ENCODE measurements around the gene TXNDC9. TPM values are rescaled to one million over a fixed set of nuclear protein-coding genes. Genes with fewer than 3 reads are reported as not detected.
"Not testable (repeated sequence)": the region's sequence is repeated elsewhere in the genome, so short reads cannot be mapped to it uniquely, and the experiment has no call there.

The TXNDC9 gene
- polyA plus RNA-seq, 12 donors, result 20.5 to 34.7 (median 25.9) TPM; not detected in 1

GRCh38 chr2:99338029-99338585 lies 2.0 kb upstream of the TXNDC9 start:
- peak; percentile 11 for DNase-seq

- DNase-seq, result peak; percentile 97
Measured at GRCh38 chr2:99337113-99338028, 1.2 kb upstream of the TXNDC9 start, which contains the start of gene EIF5B. Gene EIF5B, plus strand, starts transcription at chr2:99337389. Its CDS starts 166 bp downstream, at chr2:99337555.

GRCh38 chr2:99336804-99337112 lies 625 bp upstream of the TXNDC9 start:
- DNase-seq, result no peak

- no peak for DNase-seq
Measured at GRCh38 chr2:99325384-99325783, 10.7 kb downstream of the TXNDC9 start.

- DNase-seq, result not testable (repeated sequence)
Measured at GRCh38 chr2:99317873-99318200, 18.3 kb downstream of the TXNDC9 start.

- DNase-seq, result no peak
Measured at GRCh38 chr2:99317161-99317872, 18.8 kb downstream of the TXNDC9 start.

- not testable (repeated sequence) for DNase-seq
Measured at GRCh38 chr2:99301097-99301496, 35.0 kb downstream of the TXNDC9 start, which contains the start of gene LYG1. Gene LYG1, minus strand, starts transcription at chr2:99301197. Its CDS starts 5,527 bp downstream, at chr2:99295670.

GRCh38 chr2:99299580-99299979 lies 36.6 kb downstream of the TXNDC9 start:
- DNase-seq, result no peak

- no peak for DNase-seq
Measured at GRCh38 chr2:99297994-99298393, 38.1 kb downstream of the TXNDC9 start.

GRCh38 chr2:99285526-99285925 lies 50.6 kb downstream of the TXNDC9 start:
- no peak for DNase-seq

GRCh38 chr2:99279969-99280695 lies 56.0 kb downstream of the TXNDC9 start:
- no peak for DNase-seq

- no peak for DNase-seq
Measured at GRCh38 chr2:99278793-99279291, 57.3 kb downstream of the TXNDC9 start.

GRCh38 chr2:99278195-99278765 lies 57.9 kb downstream of the TXNDC9 start:
- not testable (repeated sequence) for DNase-seq

GRCh38 chr2:99275882-99276281 lies 60.3 kb downstream of the TXNDC9 start:
- DNase-seq, result no peak

Other genes starting within 250 kb of the TXNDC9 start
- gene C2orf15, start 194.6 kb downstream of the TXNDC9 start, polyA plus RNA-seq (ENCODE audit: insufficient read length in 12 of 12), result 1 to 10 TPM in 2 of 12 donors, under 1 TPM in 7, not detected in 3; 0.27 to 1.8 (median 0.48) TPM
- 1 to 10 TPM in 10 of 12 donors, not detected in 2; 1.3 to 6.6 (median 2.9) TPM for gene TSGA10, start 181.4 kb downstream of the TXNDC9 start, polyA plus RNA-seq (ENCODE audit: insufficient read length in 12 of 12)
- gene LIPT1, start 181.4 kb downstream of the TXNDC9 start, polyA plus RNA-seq (ENCODE audit: insufficient read length in 12 of 12), result 10 to 100 TPM in 4 of 12 donors, 1 to 10 TPM in 7, not detected in 1; 7.1 to 33.3 (median 9.3) TPM
- 10 to 100 TPM in 11 of 12 donors, not detected in 1; 17.1 to 46.5 (median 24.7) TPM for gene MITD1, start 155.3 kb downstream of the TXNDC9 start, polyA plus RNA-seq (ENCODE audit: insufficient read length in 12 of 12)
- gene MRPL30, start 155.1 kb downstream of the TXNDC9 start, polyA plus RNA-seq (ENCODE audit: insufficient read length in 12 of 12), result 10 to 100 TPM in 11 of 12 donors, not detected in 1; 36.0 to 51.4 (median 44.5) TPM
- gene LYG2, start 80.7 kb downstream of the TXNDC9 start, polyA plus RNA-seq (ENCODE audit: insufficient read length in 12 of 12), result under 1 TPM in 5 of 12 donors, not detected in 7; 0.53 to 0.62 (median 0.59) TPM
- gene LYG1, start 35.1 kb downstream of the TXNDC9 start, polyA plus RNA-seq (ENCODE audit: insufficient read length in 12 of 12), result 1 to 10 TPM in 10 of 12 donors, not detected in 2; 1.4 to 4.5 (median 2.5) TPM
- 100 to 1,000 TPM in 1 of 12 donors, 10 to 100 TPM in 11; 51.4 to 149 (median 59.1) TPM for gene EIF5B, start 1.1 kb upstream of the TXNDC9 start, polyA plus RNA-seq (ENCODE audit: insufficient read length in 12 of 12)
- gene REV1, start 153.7 kb upstream of the TXNDC9 start, polyA plus RNA-seq (ENCODE audit: insufficient read length in 12 of 12), result 10 to 100 TPM in 11 of 12 donors, not detected in 1; 23.1 to 56.8 (median 37.5) TPM

Data from muscle of arm (tissue), 12 donors.